H9 (cell line): ENCODE data around the gene CERS2. TPM values are rescaled to one million over a fixed set of nuclear protein-coding genes. Genes with fewer than 3 reads are reported as not detected.

Experiments
- DNase-seq: peaks from one replicate; pipeline ENCODE4 v3.0.0-alpha.2; 2017
- H2AFZ ChIP-seq: one replicate; pipeline ENCODE4 v1.6.1; 2013; ENCODE audit warnings: mild to moderate bottlenecking, low read length, control low read depth, moderate library complexity
- H2AK5ac ChIP-seq: 2 replicates; pipeline ENCODE4 v1.6.1; 2013; ENCODE audit warnings: low read length, control low read depth, mixed read lengths; ENCODE audit not compliant: insufficient read length
- H2BK120ac ChIP-seq: one replicate; pipeline ENCODE4 v1.6.1; 2013; ENCODE audit warnings: low read depth, mild to moderate bottlenecking, low read length, control low read depth, inconsistent platforms; ENCODE audit not compliant: poor library complexity, severe bottlenecking
- H2BK12ac ChIP-seq: 2 replicates; pipeline ENCODE4 v1.6.1; 2013; ENCODE audit warnings: low read length, control low read depth, mixed read lengths, low read depth; ENCODE audit not compliant: insufficient read length
- H2BK15ac ChIP-seq: 2 replicates; pipeline ENCODE4 v1.6.1; 2013; ENCODE audit warnings: low read depth, low read length, control low read depth
- H2BK20ac ChIP-seq: one replicate; pipeline ENCODE4 v1.6.1; 2013; ENCODE audit warnings: low read depth, mild to moderate bottlenecking, low read length, control low read depth, inconsistent platforms; ENCODE audit not compliant: poor library complexity, severe bottlenecking
- H2BK5ac ChIP-seq: 2 replicates; pipeline ENCODE4 v1.6.1; 2013; ENCODE audit warnings: low read length, control low read depth, mixed read lengths; ENCODE audit not compliant: insufficient read length
- H3K14ac ChIP-seq: 2 replicates; pipeline ENCODE4 v1.6.1; 2013; ENCODE audit warnings: low read length, control low read depth; ENCODE audit not compliant: insufficient read depth
- H3K18ac ChIP-seq: 2 replicates; pipeline ENCODE4 v1.6.1; 2013; ENCODE audit warnings: low read depth, mild to moderate bottlenecking, mixed read lengths, low read length, control low read depth; ENCODE audit not compliant: insufficient read length
- H3K23ac ChIP-seq: 2 replicates; pipeline ENCODE4 v1.6.1; 2013; ENCODE audit warnings: low read length, control low read depth, mixed read lengths, low read depth; ENCODE audit not compliant: insufficient read length
- H3K23me2 ChIP-seq: 2 replicates; pipeline ENCODE4 v1.6.1; 2013; ENCODE audit warnings: low read depth, mild to moderate bottlenecking, mixed read lengths, low read length, control low read depth; ENCODE audit not compliant: insufficient read length, poor library complexity, severe bottlenecking
- H3K27ac ChIP-seq: 2 replicates; pipeline ENCODE4 v1.5.1; 2013; ENCODE audit warnings: low read length, control low read depth, mixed read lengths, low read depth; ENCODE audit not compliant: insufficient read length
- H3K27me3 ChIP-seq: 2 replicates; pipeline ENCODE4 v1.6.1; 2013; ENCODE audit warnings: low read length, control low read depth, inconsistent platforms; ENCODE audit not compliant: insufficient read depth
- H3K4ac ChIP-seq: 2 replicates; pipeline ENCODE4 v1.6.1; 2013; ENCODE audit warnings: low read depth, mild to moderate bottlenecking, control low read depth, inconsistent platforms, low read length, moderate library complexity
- H3K4me1 ChIP-seq: 2 replicates; pipeline ENCODE4 v1.6.1; 2013; ENCODE audit warnings: low read length, control low read depth, inconsistent platforms; ENCODE audit not compliant: insufficient read depth
- H3K4me2 ChIP-seq: 2 replicates; pipeline ENCODE4 v1.6.1; 2013; ENCODE audit warnings: low read length, control low read depth, mixed read lengths; ENCODE audit not compliant: insufficient read length, insufficient read depth
- H3K56ac ChIP-seq: 2 replicates; pipeline ENCODE4 v1.6.1; 2013; ENCODE audit warnings: low read depth, mild to moderate bottlenecking, mixed read lengths, low read length, control low read depth; ENCODE audit not compliant: insufficient read length
- H3K79me1 ChIP-seq: 2 replicates; pipeline ENCODE4 v1.6.1; 2013; ENCODE audit warnings: low read depth, mild to moderate bottlenecking, moderate library complexity, low read length, control low read depth, inconsistent platforms; ENCODE audit not compliant: insufficient read depth, poor library complexity, severe bottlenecking
- H3K79me2 ChIP-seq: 2 replicates; pipeline ENCODE4 v1.6.1; 2013; ENCODE audit warnings: low read length, control low read depth, inconsistent platforms; ENCODE audit not compliant: insufficient read depth
- H3K9ac ChIP-seq: 2 replicates; pipeline ENCODE4 v1.6.1; 2013; ENCODE audit warnings: low read length, control low read depth, mixed read lengths; ENCODE audit not compliant: insufficient read length; ENCODE audit errors: extremely low read depth
- H3K9me3 ChIP-seq: one replicate; pipeline ENCODE4 v1.6.1; 2013; ENCODE audit warnings: low read depth, low read length, inconsistent platforms; ENCODE audit not compliant: control insufficient read depth
- H3T11ph ChIP-seq: one replicate; pipeline ENCODE4 v1.6.1; 2013; ENCODE audit warnings: mild to moderate bottlenecking, low read length, control low read depth, inconsistent platforms
- H4K20me1 ChIP-seq: one replicate; pipeline ENCODE4 v1.6.1; 2013; ENCODE audit not compliant: control insufficient read depth, insufficient read length, insufficient read depth
- H4K5ac ChIP-seq: 2 replicates; pipeline ENCODE4 v1.6.1; 2013; ENCODE audit warnings: low read depth, mild to moderate bottlenecking, mixed read lengths, low read length, control low read depth; ENCODE audit not compliant: insufficient read length
- H4K8ac ChIP-seq: replicated peaks from 2 replicates; pipeline ENCODE4 v1.6.1; 2013; ENCODE audit warnings: low read length, control low read depth, mixed read lengths, low read depth; ENCODE audit not compliant: insufficient read length
- H4K91ac ChIP-seq: 2 replicates; pipeline ENCODE4 v1.6.1; 2013; ENCODE audit warnings: low read depth, mild to moderate bottlenecking, moderate library complexity, mixed read lengths, low read length, control low read depth; ENCODE audit not compliant: insufficient read length
- H3K27ac Mint-ChIP-seq, 3 experiments: 2 replicates in 2 of 3; 3 replicates in 1 of 3; pipeline ENCODE4 v1.8.0; 2020 to 2021; ENCODE audit warnings: mixed read lengths in 3 of 3, mild to moderate bottlenecking in 1 of 3, moderate library complexity in 1 of 3
- H3K27me3 Mint-ChIP-seq: 2 replicates; pipeline ENCODE4 v1.8.0; 2021; ENCODE audit warnings: low read depth, mild to moderate bottlenecking, moderate library complexity, mixed read lengths
- H3K36me3 Mint-ChIP-seq, 3 experiments: 2 replicates in 2 of 3; 3 replicates in 1 of 3; pipeline ENCODE4 v1.8.0; 2020 to 2021; ENCODE audit warnings: low read depth in 3 of 3, mixed read lengths in 3 of 3; ENCODE audit not compliant: insufficient read depth in 1 of 3
- H3K4me1 Mint-ChIP-seq, 2 experiments: 2 replicates each; pipeline ENCODE4 v1.8.0; 2020; ENCODE audit warnings: mixed read lengths in 2 of 2
- H3K4me3 Mint-ChIP-seq, 2 experiments: 2 replicates in 1 of 2; 3 replicates in 1 of 2; pipeline ENCODE4 v1.8.0; 2020 to 2021; ENCODE audit warnings: mild to moderate bottlenecking in 2 of 2, mixed read lengths in 2 of 2, moderate library complexity in 1 of 2
- H3K9me3 Mint-ChIP-seq, 2 experiments: 2 replicates in 1 of 2; 3 replicates in 1 of 2; pipeline ENCODE4 v1.8.0; 2020; ENCODE audit warnings: mild to moderate bottlenecking in 2 of 2, mixed read lengths in 2 of 2, moderate library complexity in 1 of 2
- CTCF ChIP-seq: fragments of 200-600 bp; sonication (generic); conservative IDR thresholded peaks from 3 replicates; pipeline ENCODE4 v1.8.0; 2021; ENCODE audit warnings: antibody characterized with exemption, mild to moderate bottlenecking
- WGBS: extraction: QIAGEN DNeasy Blood & Tissue Kit; methylation state at CpG from one replicate; pipeline ENCODE4 v1.1.7; 2013; ENCODE audit warnings: missing lambda C conversion rate, low lambda C conversion rate, mixed read lengths; ENCODE audit not compliant: insufficient read length; ENCODE audit errors: extremely low coverage; 5-methylcytosine and 5-hydroxymethylcytosine counted together
- total RNA-seq: library from RNA; stranded (reverse); gene quantifications from 2 replicates; pipeline ENCODE4 v1.2.1, GENCODE V29; 2021

CERS2 gene
- total RNA-seq, 1 experiment from 2014 or later: 201 TPM

GRCh38 chr1:150973836-150974579, 627 bp downstream of the CERS2 start:
- H3K9me3 ChIP-seq: no peaks in the 10 kb centered on the region
- peak overlapping the region; percentile 71 for H3K18ac ChIP-seq
- H3K14ac ChIP-seq: peak overlapping the region; percentile 87
- peak overlapping the region; percentile 78 to 86 for H3K4me3 Mint-ChIP-seq
- no peak for TF ChIP-seq CTCF
- H4K20me1 ChIP-seq: no peaks in the 10 kb centered on the region
- no peak overlapping the region for H3K56ac ChIP-seq
- no peak overlapping the region for H4K8ac ChIP-seq
- H3T11ph ChIP-seq: no peak overlapping the region
- H2BK5ac ChIP-seq: no peak overlapping the region
- H4K91ac ChIP-seq: no peak overlapping the region
- no peak overlapping the region for H3K27ac ChIP-seq
- H3K36me3 Mint-ChIP-seq: peaks cover 4 to 5% (median 4%) of the 10 kb centered on the region in 3 experiments; a peak in 6 of 7 replicates
- H2BK120ac ChIP-seq: no peak overlapping the region
- H3K23me2 ChIP-seq: peaks cover 12% of the 10 kb centered on the region
- H3K79me2 ChIP-seq: peaks cover 31% of the 10 kb centered on the region; the same call in 1 of the 2 replicates
- no peak overlapping the region for H2BK20ac ChIP-seq
- H2AFZ ChIP-seq: no peak overlapping the region
- no peak overlapping the region for H2AK5ac ChIP-seq
- H3K9ac ChIP-seq: peak overlapping the region; percentile 64
- H2BK15ac ChIP-seq: no peak overlapping the region
- WGBS: no CpG with 5 or more reads among the region's 67 CpGs
- H3K79me1 ChIP-seq: no peaks in the 10 kb centered on the region
- H3K23ac ChIP-seq: no peak overlapping the region
- H3K27me3 ChIP-seq: no peaks in the 10 kb centered on the region
- 0 out of 7 replicates have a peak overlapping the region, but pooled peaks of 1 of the 3 experiments have one; percentile 27 for H3K27ac Mint-ChIP-seq
- no peak overlapping the region for H2BK12ac ChIP-seq
- peaks cover 19% of the 10 kb centered on the region for H3K4me1 ChIP-seq
- H4K5ac ChIP-seq: no peak overlapping the region
- H3K4ac ChIP-seq: no peak overlapping the region
- peak; percentile 41 for DNase-seq
- H3K9me3 Mint-ChIP-seq: no peaks in the 10 kb centered on the region
- peaks cover 60 to 62% of the 10 kb centered on the region in 2 experiments for H3K4me1 Mint-ChIP-seq
- no peaks in the 10 kb centered on the region for H3K27me3 Mint-ChIP-seq
- H3K4me2 ChIP-seq: peak overlapping the region; percentile 72
